IMR-90 (cell line): ENCODE results near the gene SCFD2. TPM values are rescaled to one million over a fixed set of nuclear protein-coding genes. Genes with fewer than 3 reads are reported as not detected.

Experiments used
- ATAC-seq: fragments of 200-7000 bp; cut with Tn5 transposase; 2 replicates; pipeline ENCODE4 v1.9.1; 2020; ENCODE audit warnings: low read depth, mild to moderate bottlenecking, moderate library complexity
- BruUV-seq: library from RNA; stranded (reverse); fragments of 400-500 nt; replicated peaks from 2 replicates; lab custom pipeline; 2021; lab: Mats Ljungman, UMichigan
- CTCF ChIA-PET: fragments of 300-600 bp; formaldehyde crosslinking; extraction: SDS; loops from one replicate; lab custom pipeline; 2021; ENCODE audit warnings: antibody characterized with exemption; lab: Yijun Ruan, JAX
- POLR2A ChIA-PET: fragments of 300-600 bp; sonication (Branson Sonifier 250); formaldehyde crosslinking; loops from one replicate; lab custom pipeline; 2022; ENCODE audit warnings: antibody characterized with exemption; ENCODE audit not compliant: unreplicated experiment; lab: Charles Lee
- DNase-seq: peaks from one replicate; pipeline ENCODE4 v3.0.0; 2013
- H2AFZ ChIP-seq: replicated peaks from 2 replicates; pipeline ENCODE3; 2013; ENCODE audit warnings: low read length, mild to moderate bottlenecking; ENCODE audit not compliant: poor library complexity
- H2AK5ac ChIP-seq: 2 replicates; pipeline ENCODE4 v1.6.1; 2013; ENCODE audit warnings: low read depth, low read length, inconsistent platforms
- H2AK9ac ChIP-seq: replicated peaks from 2 replicates; pipeline ENCODE3; 2013; ENCODE audit warnings: mild to moderate bottlenecking, low read depth, low read length, moderate library complexity; ENCODE audit not compliant: poor library complexity
- H2BK120ac ChIP-seq: 2 replicates; pipeline ENCODE4 v1.6.1; 2013; ENCODE audit warnings: low read depth, low read length, inconsistent platforms
- H2BK15ac ChIP-seq: 3 replicates; pipeline ENCODE4 v1.6.1; 2013; ENCODE audit warnings: low read depth, low read length, inconsistent platforms
- H2BK20ac ChIP-seq: 2 replicates; pipeline ENCODE4 v1.6.1; 2013; ENCODE audit warnings: low read depth, mild to moderate bottlenecking, inconsistent platforms, low read length, moderate library complexity
- H2BK5ac ChIP-seq: 2 replicates; pipeline ENCODE4 v1.6.1; 2013; ENCODE audit warnings: mild to moderate bottlenecking, low read depth, low read length, inconsistent platforms; ENCODE audit not compliant: poor library complexity, severe bottlenecking
- H3K14ac ChIP-seq: replicated peaks from 2 replicates; pipeline ENCODE4 v1.6.1; 2013; ENCODE audit warnings: low read depth, low read length, inconsistent platforms
- H3K18ac ChIP-seq: 2 replicates; pipeline ENCODE4 v1.6.1; 2013; ENCODE audit warnings: low read depth, low read length, control low read depth
- H3K23ac ChIP-seq: 2 replicates; pipeline ENCODE4 v1.6.1; 2013; ENCODE audit warnings: low read depth, low read length, inconsistent platforms
- H3K27ac ChIP-seq: 2 replicates; pipeline ENCODE4 v1.5.1; 2013; ENCODE audit warnings: mild to moderate bottlenecking, control low read depth, low read length; ENCODE audit not compliant: insufficient read depth
- H3K27me3 ChIP-seq: 2 replicates; pipeline ENCODE4 v1.6.1; 2013; ENCODE audit warnings: low read length; ENCODE audit not compliant: control insufficient read depth, insufficient read depth
- H3K36me3 ChIP-seq: 2 replicates; pipeline ENCODE4 v1.6.1; 2013; ENCODE audit warnings: low read length, mixed read lengths; ENCODE audit not compliant: control insufficient read depth, insufficient read depth
- H3K4ac ChIP-seq: 2 replicates; pipeline ENCODE4 v1.6.1; 2013; ENCODE audit warnings: low read depth, low read length, inconsistent platforms
- H3K4me1 ChIP-seq: 2 replicates; pipeline ENCODE4 v1.6.1; 2013; ENCODE audit warnings: low read length, mixed read lengths; ENCODE audit not compliant: control insufficient read depth, insufficient read depth
- H3K4me2 ChIP-seq: 2 replicates; pipeline ENCODE4 v1.6.1; 2013; ENCODE audit warnings: low read depth, mild to moderate bottlenecking, control low read depth, low read length, moderate library complexity
- H3K4me3 ChIP-seq: 2 replicates; pipeline ENCODE4 v1.5.1; 2013; ENCODE audit warnings: low read depth, mild to moderate bottlenecking, control low read depth, low read length, moderate library complexity; ENCODE audit not compliant: insufficient read depth
- H3K56ac ChIP-seq: 2 replicates; pipeline ENCODE4 v1.6.1; 2013; ENCODE audit warnings: low read length, inconsistent platforms; ENCODE audit not compliant: insufficient read depth; ENCODE audit errors: extremely low read depth
- H3K79me1 ChIP-seq, 2 experiments: 2 replicates each; pipeline ENCODE4 v1.6.1; 2013; ENCODE audit warnings: low read length in 2 of 2, inconsistent platforms in 1 of 2, low read depth in 1 of 2
- H3K9ac ChIP-seq: 2 replicates; pipeline ENCODE4 v1.6.1; 2013; ENCODE audit warnings: low read depth, low read length, control low read depth
- H3K9me1 ChIP-seq: 2 replicates; pipeline ENCODE4 v1.6.1; 2013; ENCODE audit warnings: low read length, inconsistent platforms; ENCODE audit not compliant: insufficient read depth
- H3K9me3 ChIP-seq: 2 replicates; pipeline ENCODE4 v1.6.1; 2013; ENCODE audit warnings: low read length; ENCODE audit not compliant: control insufficient read depth, insufficient read depth
- H4K20me1 ChIP-seq: 2 replicates; pipeline ENCODE4 v1.6.1; 2013; ENCODE audit warnings: low read length, inconsistent platforms; ENCODE audit not compliant: insufficient read depth
- H4K5ac ChIP-seq: 2 replicates; pipeline ENCODE4 v1.6.1; 2013; ENCODE audit warnings: mild to moderate bottlenecking, low read depth, low read length, control low read depth
- H4K8ac ChIP-seq, 2 experiments: 2 replicates each; pipeline ENCODE4 v1.6.1; 2013; ENCODE audit warnings: low read depth in 2 of 2, low read length in 2 of 2, control low read depth in 1 of 2, inconsistent platforms in 1 of 2
- H4K91ac ChIP-seq: 2 replicates; pipeline ENCODE4 v1.6.1; 2013; ENCODE audit warnings: low read depth, low read length, inconsistent platforms; ENCODE audit not compliant: insufficient read depth
- BHLHE40 ChIP-seq: fragments of 150-350 bp; IDR thresholded peaks from 2 replicates; pipeline ENCODE4 v1.6.1; 2016; ENCODE audit warnings: mild to moderate bottlenecking, low read depth, low read length
- CHD1 ChIP-seq: IDR thresholded peaks from 2 replicates; pipeline ENCODE4 v1.6.1; 2012; ENCODE audit warnings: low read depth, low read length, improper control_type of control experiment
- MAFK ChIP-seq: IDR thresholded peaks from 2 replicates; pipeline ENCODE4 v1.6.1; 2012; ENCODE audit warnings: low read depth, low read length, improper control_type of control experiment
- MAZ ChIP-seq: IDR thresholded peaks from 2 replicates; pipeline ENCODE4 v1.6.1; 2012; ENCODE audit warnings: low read depth, mild to moderate bottlenecking, low read length, improper control_type of control experiment, moderate library complexity, borderline replicate concordance
- WGBS, 2 experiments: methylation state at CpG; one replicate each; pipeline versions ENCODE4 v1.1.5 to v1.1.7; 2013; ENCODE audit warnings: missing lambda C conversion rate in 2 of 2; ENCODE audit not compliant: insufficient read length in 1 of 2; ENCODE audit errors: extremely low coverage in 2 of 2; 5-methylcytosine and 5-hydroxymethylcytosine counted together
- dilution Hi-C: fragments of 300-500 bp; cut with HindIII; formaldehyde crosslinking; loops from one replicate; pipeline ENCODE4 v1.14.3; 2018; ENCODE audit warnings: low sequenced_read_pairs; ENCODE audit not compliant: unreplicated experiment
- in situ Hi-C: fragments of 300-500 bp; cut with MboI; formaldehyde crosslinking; loops from 3 replicates; pipeline ENCODE4 v1.14.3; 2019; ENCODE audit warnings: low sequenced_read_pairs, inconsistent platforms, mixed read lengths
- intact Hi-C: fragments of 100-400 bp; cut with micrococcal nuclease; formaldehyde crosslinking; loops from 2 replicates; pipeline ENCODE4 v1.10.0; 2022
- polyA plus RNA-seq, 3 experiments: library from polyadenylated mRNA; depleted of rRNA; stranded (reverse); fragments of >200 nt; gene quantifications; 2 replicates each; pipeline ENCODE4 v1.2.3, GENCODE V29; 2012; ENCODE audit warnings: low replicate concordance in 1 of 3
- total RNA-seq: library from RNA; depleted of rRNA; stranded (reverse); fragments of >200 nt; gene quantifications from 2 replicates; pipeline ENCODE4 v1.2.3, GENCODE V29; 2012

The SCFD2 gene
- total and polyA plus RNA-seq, 2 of the 4 experiments (the other 2 are of a cell fraction), result 18.9 to 62.4 TPM

DNA sequence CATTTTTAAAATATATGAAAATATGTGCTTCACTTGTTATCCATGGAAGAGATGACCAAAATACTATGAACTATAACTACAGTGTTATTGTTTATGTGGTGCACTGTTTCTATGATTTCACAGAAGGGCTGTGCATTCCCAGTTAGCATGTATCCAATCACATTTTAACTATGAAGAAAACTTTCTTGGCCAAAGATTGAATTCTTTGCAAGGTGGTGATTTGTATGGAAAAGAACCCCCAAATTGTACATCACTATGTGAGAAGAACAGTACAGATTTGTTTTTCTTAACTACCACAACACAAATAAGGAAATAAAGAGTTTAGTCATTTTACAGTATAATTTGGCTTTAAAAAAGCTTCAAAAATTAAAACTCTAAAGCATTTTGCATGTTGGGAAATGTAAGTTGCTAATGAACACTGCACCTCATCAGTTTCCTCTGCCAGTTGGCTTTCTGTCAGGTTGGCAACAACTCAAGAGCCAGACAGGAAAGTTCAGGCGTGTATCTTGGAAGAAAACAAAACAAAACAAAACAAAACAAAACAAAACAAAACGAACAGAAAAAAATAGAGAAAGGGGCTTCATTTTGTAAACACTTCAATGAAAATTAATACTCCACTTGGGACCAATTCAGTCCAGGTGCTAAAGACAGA is 237.0 kb downstream of the SCFD2 start (continued):
- TF ChIP-seq BHLHE40 (no peak), MAZ (no peak)

DNA sequence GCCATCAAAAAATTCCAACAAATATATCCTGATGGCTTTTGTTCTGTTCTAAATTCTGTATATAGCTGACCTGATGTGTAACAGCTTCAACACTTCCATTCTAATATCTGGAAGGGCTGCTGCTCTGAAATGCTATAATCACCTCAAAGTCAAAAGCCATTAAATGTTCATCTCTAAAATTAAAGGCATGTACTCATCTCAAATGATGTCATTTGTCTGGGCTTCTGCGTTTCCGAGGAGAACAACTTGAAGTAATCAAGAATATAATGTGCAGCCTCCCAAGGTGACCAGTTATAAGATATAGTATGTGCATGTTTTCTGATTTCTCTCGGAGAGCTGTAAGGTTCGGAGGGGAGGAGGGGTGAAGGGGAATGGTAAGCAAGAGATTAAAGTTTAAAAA is 237.6 kb downstream of the SCFD2 start:
- dilution Hi-C loops (no loop called here), in situ Hi-C loops (no loop called here), intact Hi-C loops (no loop called here)
- DNase-seq, result no peak
- Histone ChIP-seq H3K9me3 (no peaks in the 10 kb centered on the region), H4K8ac (no peak overlapping the region), H3K9me1 (0 out of 2 replicates have a peak, but pooled peaks cover 3% of the 10 kb centered on the region), H2BK5ac (no peak overlapping the region), H2BK120ac (no peak overlapping the region), H3K27ac (no peak overlapping the region), H2AK9ac (no peak overlapping the region), H3K4me1 (peaks cover 5% of the 10 kb centered on the region; the same call in 1 of the 2 replicates), H3K14ac (no peak overlapping the region), H2AK5ac (no peak overlapping the region), H4K5ac (no peak overlapping the region), H4K91ac (no peak overlapping the region), H3K36me3 (no peaks in the 10 kb centered on the region), H3K4ac (no peak overlapping the region), H3K4me3 (no peak overlapping the region), H3K23ac (no peak overlapping the region), H3K27me3 (no peaks in the 10 kb centered on the region), H2BK20ac (no peak overlapping the region), H3K9ac (no peak overlapping the region), H3K79me1 (peaks cover 0 to 3% of the 10 kb centered on the region in 2 experiments; a peak in 2 of 4 replicates), H3K56ac (no peak overlapping the region), H4K20me1 (no peaks in the 10 kb centered on the region), H3K4me2 (no peak overlapping the region), H3K18ac (no peak overlapping the region), H2BK15ac (no peak overlapping the region), H2AFZ (no peak overlapping the region)
- no peak for TF ChIP-seq CHD1
- TF ChIP-seq MAFK, result no peak
- CTCF ChIA-PET, result no interaction called here
- WGBS, 2 experiments, result no CpG with 5 or more reads among the region's 4 CpGs
- no peak for ATAC-seq
- BruUV-seq, result no TSS peak
- POLR2A ChIA-PET, result no interaction called here
